ENCODE data around the gene PAX4. TPM values are rescaled to one million over a fixed set of nuclear protein-coding genes. Genes with fewer than 3 reads are reported as not detected.
A peak's percentile ranks its signal among the peaks of the same experiment; 100 is the strongest.

PAX4 gene
- total RNA-seq, 1 experiment from 2014 or later: not detected

DNA sequence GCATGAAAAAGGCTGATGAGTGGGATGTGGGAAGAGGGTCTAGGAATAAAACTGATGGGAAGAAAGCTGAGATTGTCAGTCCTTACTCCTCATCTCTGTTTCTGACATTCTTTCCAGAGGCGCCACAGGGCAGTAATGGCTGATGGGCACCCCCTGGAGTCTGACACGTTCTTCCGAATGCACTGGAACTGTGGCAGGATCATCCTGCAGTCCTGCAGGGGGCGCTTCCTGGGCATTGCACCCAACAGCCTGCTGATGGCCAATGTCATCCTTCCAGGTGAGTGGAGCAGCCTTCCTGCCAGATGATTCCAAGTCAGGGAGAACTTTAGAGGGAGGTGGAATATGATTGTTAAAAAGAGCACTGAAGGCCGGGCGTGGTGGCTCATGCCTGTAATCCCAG is 19.6 kb downstream of the PAX4 start:
- peak; percentile 97 for ATAC-seq
- intact Hi-C loops (cut with micrococcal nuclease): loop anchor here (2.0 kb wide), 2 partner anchors 30 to 610 kb away; no protein-coding TSS in a partner anchor
- BruUV-seq (replicated peaks): no TSS peak
- no peak overlapping the region for H3K27ac ChIP-seq (ENCODE audit: low read depth, low read length)
- TF ChIP-seq, protein P1, sequence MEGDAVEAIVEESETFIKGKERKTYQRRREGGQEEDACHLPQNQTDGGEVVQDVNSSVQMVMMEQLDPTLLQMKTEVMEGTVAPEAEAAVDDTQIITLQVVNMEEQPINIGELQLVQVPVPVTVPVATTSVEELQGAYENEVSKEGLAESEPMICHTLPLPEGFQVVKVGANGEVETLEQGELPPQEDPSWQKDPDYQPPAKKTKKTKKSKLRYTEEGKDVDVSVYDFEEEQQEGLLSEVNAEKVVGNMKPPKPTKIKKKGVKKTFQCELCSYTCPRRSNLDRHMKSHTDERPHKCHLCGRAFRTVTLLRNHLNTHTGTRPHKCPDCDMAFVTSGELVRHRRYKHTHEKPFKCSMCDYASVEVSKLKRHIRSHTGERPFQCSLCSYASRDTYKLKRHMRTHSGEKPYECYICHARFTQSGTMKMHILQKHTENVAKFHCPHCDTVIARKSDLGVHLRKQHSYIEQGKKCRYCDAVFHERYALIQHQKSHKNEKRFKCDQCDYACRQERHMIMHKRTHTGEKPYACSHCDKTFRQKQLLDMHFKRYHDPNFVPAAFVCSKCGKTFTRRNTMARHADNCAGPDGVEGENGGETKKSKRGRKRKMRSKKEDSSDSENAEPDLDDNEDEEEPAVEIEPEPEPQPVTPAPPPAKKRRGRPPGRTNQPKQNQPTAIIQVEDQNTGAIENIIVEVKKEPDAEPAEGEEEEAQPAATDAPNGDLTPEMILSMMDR (IDR thresholded peaks at IDR 0.05 in 2 of 3, conservative IDR thresholded peaks at IDR 0.05 in 1 of 3; ENCODE audit: borderline replicate concordance in 1 of 3, insufficient read depth in 1 of 3, low read depth in 2 of 3, low read length in 2 of 3): peak; percentile 91 to 99 (median 97)
- TF ChIP-seq CBX3 (IDR thresholded peaks at IDR 0.05; ENCODE audit: low read depth) (0 out of 2 replicates have a peak, but pooled peaks have one; percentile 64), RAD21 (IDR thresholded peaks at IDR 0.05; ENCODE audit: low read depth) (peak; percentile 75), ELF1 (IDR thresholded peaks at IDR 0.05; ENCODE audit: borderline replicate concordance, low read depth) (no peak), EZH2 (IDR thresholded peaks at IDR 0.05) (no peak), SP1 (IDR thresholded peaks at IDR 0.05; ENCODE audit: low read depth) (no peak), POLR2AphosphoS5 (IDR thresholded peaks at IDR 0.05; ENCODE audit: low read depth, low read length) (no peak; the same call in 1 of the 2 replicates), YY1 (IDR thresholded peaks at IDR 0.05; ENCODE audit: extremely low read depth, insufficient replicate concordance, low read depth, low read length) (peak; percentile 80)
- TF ChIP-seq, protein P2, sequence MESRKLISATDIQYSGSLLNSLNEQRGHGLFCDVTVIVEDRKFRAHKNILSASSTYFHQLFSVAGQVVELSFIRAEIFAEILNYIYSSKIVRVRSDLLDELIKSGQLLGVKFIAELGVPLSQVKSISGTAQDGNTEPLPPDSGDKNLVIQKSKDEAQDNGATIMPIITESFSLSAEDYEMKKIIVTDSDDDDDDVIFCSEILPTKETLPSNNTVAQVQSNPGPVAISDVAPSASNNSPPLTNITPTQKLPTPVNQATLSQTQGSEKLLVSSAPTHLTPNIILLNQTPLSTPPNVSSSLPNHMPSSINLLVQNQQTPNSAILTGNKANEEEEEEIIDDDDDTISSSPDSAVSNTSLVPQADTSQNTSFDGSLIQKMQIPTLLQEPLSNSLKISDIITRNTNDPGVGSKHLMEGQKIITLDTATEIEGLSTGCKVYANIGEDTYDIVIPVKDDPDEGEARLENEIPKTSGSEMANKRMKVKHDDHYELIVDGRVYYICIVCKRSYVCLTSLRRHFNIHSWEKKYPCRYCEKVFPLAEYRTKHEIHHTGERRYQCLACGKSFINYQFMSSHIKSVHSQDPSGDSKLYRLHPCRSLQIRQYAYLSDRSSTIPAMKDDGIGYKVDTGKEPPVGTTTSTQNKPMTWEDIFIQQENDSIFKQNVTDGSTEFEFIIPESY (IDR thresholded peaks at IDR 0.05; ENCODE audit: extremely low read depth, insufficient replicate concordance, low read length): no peak
- no peaks in the 10 kb centered on the region for H3K36me3 ChIP-seq (ENCODE audit: control insufficient read depth in 1 of 2, insufficient read depth in 2 of 2, low read length in 2 of 2)
- peak; percentile 49 for DNase-seq (ENCODE audit: low read depth, low spot score)
- H3K4me2 ChIP-seq (ENCODE audit: low read length): peak overlapping the region; percentile 34
- POLR2A ChIA-PET: no interaction called here
- no peak overlapping the region for H3K4me3 ChIP-seq (replicated peaks in 1 of 2; ENCODE audit: low read depth in 1 of 2, low read length in 2 of 2)
- CTCF ChIA-PET: interaction anchor here (0.7 to 2.8 kb wide), 3 partner anchors 10 to 611 kb away, joined by 3 to 12 read pairs (median 4); partner anchors contain the start of gene ARF5
- peaks cover 0 to 5% of the 10 kb centered on the region in 2 experiments; a peak in 2 of 4 replicates for H3K4me1 ChIP-seq (ENCODE audit: control insufficient read depth in 1 of 2, insufficient read depth in 2 of 2, low read length in 2 of 2)
- no peak overlapping the region for H3K9ac ChIP-seq (ENCODE audit: low read length)
- H4K20me1 ChIP-seq (ENCODE audit: insufficient read depth): no peaks in the 10 kb centered on the region
- RAD21 ChIA-PET (ENCODE audit: low non-redundant PET in 1 of 2, low total read pairs in 2 of 2, uncharacterized antibody in 2 of 2, unreplicated experiment in 2 of 2): no interaction called here
- no peaks in the 10 kb centered on the region for H3K9me3 ChIP-seq (ENCODE audit: control insufficient read depth in 1 of 2, insufficient read depth in 1 of 2, low read depth in 1 of 2, low read length in 2 of 2)
- no peaks in the 10 kb centered on the region for H3K79me2 ChIP-seq (ENCODE audit: insufficient read depth, low read length)
- peak overlapping the region; percentile 76 for H2AFZ ChIP-seq (ENCODE audit: low read depth, low read length, poor library complexity, severe bottlenecking)
- H3K27me3 ChIP-seq (ENCODE audit: insufficient read depth, low read length): peaks cover 5% of the 10 kb centered on the region; the same call in 1 of the 2 replicates
- no peaks in the 10 kb centered on the region for H3K9me2 ChIP-seq (ENCODE audit: insufficient read depth)

Measured in HCT116 (cell line).